ENCODE data around the gene NTPCR. TPM values are rescaled to one million over a fixed set of nuclear protein-coding genes. Genes with fewer than 3 reads are reported as not detected.
A peak's percentile ranks its signal among the peaks of the same experiment; 100 is the strongest.

The NTPCR gene
- total and polyA plus RNA-seq, 8 donors, result 10.0 to 40.6 (median 20.4) TPM

DNA sequence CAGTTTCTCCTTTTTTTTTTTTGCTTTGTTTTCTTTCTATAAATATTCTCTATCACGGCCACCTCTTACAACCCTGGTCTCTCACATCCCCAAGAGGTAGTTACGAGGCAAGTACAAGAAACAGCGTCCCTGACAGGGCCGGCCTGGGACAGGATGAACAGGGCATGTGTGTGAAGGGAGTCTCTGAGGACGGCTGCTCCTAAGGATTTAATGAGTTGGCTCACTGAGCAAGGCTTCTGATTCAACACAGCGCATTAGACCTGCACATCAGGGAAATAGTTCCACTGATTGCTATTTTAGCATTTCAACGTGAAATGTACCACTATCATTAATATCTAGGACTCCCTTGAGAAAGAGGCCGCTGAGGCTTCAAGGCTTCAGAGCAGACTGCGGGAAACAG, 54.0 kb downstream of the NTPCR start:
- Histone ChIP-seq H3K9me3 (no peaks in the 10 kb centered on the region), H3K4me1 (no peaks in the 10 kb centered on the region), H3K36me3 (no peaks in the 10 kb centered on the region), H3K4me3 (no peak overlapping the region), H3K27me3 (no peaks in the 10 kb centered on the region), H3K27ac (no peak overlapping the region)
- TF ChIP-seq, protein P1, sequence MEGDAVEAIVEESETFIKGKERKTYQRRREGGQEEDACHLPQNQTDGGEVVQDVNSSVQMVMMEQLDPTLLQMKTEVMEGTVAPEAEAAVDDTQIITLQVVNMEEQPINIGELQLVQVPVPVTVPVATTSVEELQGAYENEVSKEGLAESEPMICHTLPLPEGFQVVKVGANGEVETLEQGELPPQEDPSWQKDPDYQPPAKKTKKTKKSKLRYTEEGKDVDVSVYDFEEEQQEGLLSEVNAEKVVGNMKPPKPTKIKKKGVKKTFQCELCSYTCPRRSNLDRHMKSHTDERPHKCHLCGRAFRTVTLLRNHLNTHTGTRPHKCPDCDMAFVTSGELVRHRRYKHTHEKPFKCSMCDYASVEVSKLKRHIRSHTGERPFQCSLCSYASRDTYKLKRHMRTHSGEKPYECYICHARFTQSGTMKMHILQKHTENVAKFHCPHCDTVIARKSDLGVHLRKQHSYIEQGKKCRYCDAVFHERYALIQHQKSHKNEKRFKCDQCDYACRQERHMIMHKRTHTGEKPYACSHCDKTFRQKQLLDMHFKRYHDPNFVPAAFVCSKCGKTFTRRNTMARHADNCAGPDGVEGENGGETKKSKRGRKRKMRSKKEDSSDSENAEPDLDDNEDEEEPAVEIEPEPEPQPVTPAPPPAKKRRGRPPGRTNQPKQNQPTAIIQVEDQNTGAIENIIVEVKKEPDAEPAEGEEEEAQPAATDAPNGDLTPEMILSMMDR (IDR thresholded peaks at IDR 0.05), result no peak
- intact Hi-C loops (cut with DNase I), result no loop called here
- no peak for DNase-seq
- WGBS, 2 donors, result 85 to 89% methylated on average over 9 of the region's 9 CpGs
- FAIRE-seq, result no peak
- no peak for ATAC-seq

DNA sequence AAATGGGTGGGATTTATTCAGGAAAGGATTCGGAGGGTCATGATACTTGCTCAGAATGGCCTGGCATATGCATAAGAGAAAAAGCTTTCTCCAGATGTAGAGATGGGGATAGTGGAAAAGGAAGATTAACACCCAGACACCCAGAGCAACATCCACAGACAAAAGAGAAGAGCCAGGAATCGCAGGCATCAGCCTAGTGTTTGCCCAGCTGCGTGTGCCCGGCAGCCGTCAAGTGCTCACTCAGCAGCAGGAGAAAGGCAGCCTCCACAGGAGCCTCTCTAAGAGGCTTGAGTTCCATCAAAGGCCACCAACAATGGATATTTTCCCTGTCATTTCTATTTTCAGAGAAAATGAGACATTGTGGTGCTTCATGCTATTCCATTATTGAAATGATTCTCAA, 54.7 kb downstream of the NTPCR start:
- H3K27me3 ChIP-seq, result no peaks in the 10 kb centered on the region
- 86 to 88% methylated on average over 5 of the region's 5 CpGs for WGBS, 2 donors

DNA sequence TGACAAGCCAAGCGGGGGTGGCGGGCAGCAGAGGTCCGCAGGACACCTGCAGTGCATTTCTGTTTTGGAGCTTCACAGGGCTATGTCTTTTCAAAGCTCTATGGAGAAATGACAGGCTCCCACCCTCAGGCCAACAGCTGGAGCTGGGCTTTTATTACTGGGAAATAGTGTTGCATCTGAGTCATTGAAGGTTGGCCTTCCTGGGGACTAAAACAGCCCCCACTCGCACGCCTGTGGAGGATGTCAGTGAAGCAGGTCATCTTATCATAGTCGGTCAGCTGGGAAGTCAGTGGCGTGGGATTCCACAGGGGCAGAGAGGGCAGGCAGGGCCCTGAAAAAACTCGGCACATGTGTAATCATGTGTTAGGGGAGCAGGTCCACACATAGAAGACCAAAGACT, 55.3 kb downstream of the NTPCR start:
- Histone ChIP-seq H3K27ac (no peak overlapping the region), H3K9me3 (no peaks in the 10 kb centered on the region), H3K4me1 (no peaks in the 10 kb centered on the region), H3K27me3 (no peaks in the 10 kb centered on the region), H3K4me3 (no peak overlapping the region), H3K36me3 (no peaks in the 10 kb centered on the region)
- WGBS, 2 donors, result 87 to 88% methylated on average over 8 of the region's 8 CpGs
- ATAC-seq (no peak), DNase-seq (no peak), FAIRE-seq (no peak)
- intact Hi-C loops (cut with DNase I), result no loop called here
- TF ChIP-seq, protein P1 (IDR thresholded peaks at IDR 0.05), result no peak

More for the DNA sequence above, 54.7 kb downstream of the NTPCR start:
- ATAC-seq, result peak in 2 of 4 donors; percentile 36 to 65
- TF ChIP-seq, protein P1 (IDR thresholded peaks at IDR 0.05), result no peak
- no peaks in the 10 kb centered on the region for H3K36me3 ChIP-seq
- H3K27ac ChIP-seq, result no peak overlapping the region
- no peaks in the 10 kb centered on the region for H3K9me3 ChIP-seq
- H3K4me3 ChIP-seq, result no peak overlapping the region
- DNase-seq, result no peak
- H3K4me1 ChIP-seq, result no peaks in the 10 kb centered on the region
- no peak for FAIRE-seq
- intact Hi-C loops (cut with DNase I), result no loop called here

DNA sequence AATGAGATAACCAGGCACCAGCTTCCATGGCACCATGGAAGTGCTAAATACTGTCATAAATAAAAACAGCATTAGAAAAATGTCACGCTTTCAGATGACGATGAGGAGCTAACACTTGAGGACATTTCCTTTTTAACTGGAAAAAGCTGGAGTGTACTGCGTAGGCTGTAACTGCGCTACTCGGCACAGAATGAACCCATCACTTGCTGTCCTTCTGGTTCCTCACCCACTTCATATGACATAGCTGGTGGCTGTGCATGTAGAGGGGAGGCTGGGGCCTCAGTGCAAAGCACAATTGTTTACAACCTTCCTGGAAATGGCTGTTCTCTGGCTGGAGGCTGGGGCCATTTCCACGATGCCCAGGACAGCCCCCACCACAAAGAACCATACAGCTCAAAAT, 55.7 kb downstream of the NTPCR start:
- intact Hi-C loops (cut with DNase I), result no loop called here
- Histone ChIP-seq H3K9me3 (no peaks in the 10 kb centered on the region), H3K36me3 (no peaks in the 10 kb centered on the region), H3K4me3 (no peak overlapping the region), H3K27me3 (no peaks in the 10 kb centered on the region), H3K4me1 (no peaks in the 10 kb centered on the region), H3K27ac (no peak overlapping the region)
- FAIRE-seq (no peak), DNase-seq (no peak), ATAC-seq (no peak)
- WGBS, 2 donors, result 85% methylated on average over 6 of the region's 6 CpGs
- TF ChIP-seq, protein P1 (IDR thresholded peaks at IDR 0.05), result no peak

DNA sequence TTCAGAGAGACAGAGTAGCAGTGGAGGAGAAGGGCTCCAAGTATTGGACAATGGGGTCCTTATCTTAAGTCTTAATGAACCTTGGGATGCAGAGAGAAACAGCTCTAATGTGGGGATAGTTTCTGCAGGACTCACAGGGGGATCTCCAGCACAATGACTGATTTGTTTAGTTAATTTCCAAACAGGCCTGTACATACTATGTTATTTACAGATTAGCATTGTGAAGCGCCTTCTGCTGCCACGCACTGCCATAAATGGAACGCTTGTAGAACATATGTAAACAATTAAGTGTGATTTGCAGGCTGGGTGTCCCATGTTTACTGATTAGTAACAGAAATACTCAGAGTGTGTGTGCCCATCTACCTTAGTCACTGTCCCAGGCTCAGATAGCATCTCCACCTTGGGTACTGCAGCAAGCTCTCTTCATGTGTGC, 56.1 kb downstream of the NTPCR start:
- Histone ChIP-seq H3K27me3 (no peaks in the 10 kb centered on the region), H3K4me3 (no peak overlapping the region), H3K27ac (no peak overlapping the region), H3K36me3 (no peaks in the 10 kb centered on the region), H3K9me3 (no peaks in the 10 kb centered on the region), H3K4me1 (no peaks in the 10 kb centered on the region)
- ATAC-seq (no peak), FAIRE-seq (no peak), DNase-seq (no peak)
- intact Hi-C loops (cut with DNase I), result no loop called here
- 90 to 94% methylated on average over 3 of the region's 3 CpGs for WGBS, 2 donors
- TF ChIP-seq, protein P1 (IDR thresholded peaks at IDR 0.05), result no peak

Data from pancreas (tissue), 10 donors.